Panc1 (cell line): ENCODE data around the gene FAP.

Source experiments
- POLR2AphosphoS5 ChIP-seq: IDR thresholded peaks from 2 replicates; pipeline ENCODE4 v1.6.1; 2012; ENCODE audit warnings: mild to moderate bottlenecking, low read depth, low read length, moderate library complexity
- TF ChIP-seq, protein P1 (sequence below): fragments of 450-650 bp; IDR thresholded peaks from 2 replicates; pipeline ENCODE4 v1.5.1; 2017; ENCODE audit warnings: mild to moderate bottlenecking

DNA sequence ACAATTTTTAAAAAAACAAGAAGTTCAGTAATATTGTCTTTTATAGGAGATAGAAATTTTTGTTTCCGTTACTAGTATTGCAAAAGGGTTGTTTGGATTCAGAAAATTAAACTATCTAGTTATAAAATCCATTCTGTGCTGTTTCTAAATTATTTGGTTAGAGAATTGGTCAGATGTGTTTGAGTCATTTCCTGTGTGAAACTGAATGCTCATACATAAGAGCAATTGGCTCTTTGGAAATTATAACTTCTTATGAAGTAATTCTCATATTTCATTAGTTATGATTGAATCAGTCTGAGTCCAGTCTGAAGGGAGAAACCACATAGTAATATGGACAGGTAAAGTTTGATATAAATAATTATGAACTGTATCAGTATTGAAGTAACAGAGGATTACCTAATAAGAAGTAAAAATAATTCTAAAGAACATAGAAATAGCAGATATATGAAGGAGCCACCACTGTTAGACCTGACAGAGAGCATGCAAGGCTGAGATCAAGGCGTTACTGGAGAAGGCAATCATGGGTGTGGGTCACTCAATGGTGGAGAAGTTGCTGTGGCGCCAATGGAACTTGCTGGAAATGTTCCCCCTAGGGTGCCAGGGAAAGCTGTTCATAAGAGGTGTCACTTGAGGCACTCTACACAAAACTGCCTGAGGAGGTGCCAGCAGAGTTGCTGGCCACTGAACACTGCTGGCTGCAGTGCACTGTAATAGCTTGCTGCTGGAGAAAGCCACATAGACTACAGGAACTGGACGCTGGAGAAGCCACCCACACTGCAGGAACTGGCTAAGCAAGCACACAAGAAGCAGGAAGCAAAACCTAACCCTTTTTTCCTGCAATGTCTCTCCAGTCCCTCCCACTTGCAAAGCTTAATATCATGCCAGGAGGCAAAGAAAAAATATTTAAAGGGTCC is 18.0 kb upstream of the FAP start:
- TF ChIP-seq POLR2AphosphoS5 = no peak
- TF ChIP-seq, protein P1, sequence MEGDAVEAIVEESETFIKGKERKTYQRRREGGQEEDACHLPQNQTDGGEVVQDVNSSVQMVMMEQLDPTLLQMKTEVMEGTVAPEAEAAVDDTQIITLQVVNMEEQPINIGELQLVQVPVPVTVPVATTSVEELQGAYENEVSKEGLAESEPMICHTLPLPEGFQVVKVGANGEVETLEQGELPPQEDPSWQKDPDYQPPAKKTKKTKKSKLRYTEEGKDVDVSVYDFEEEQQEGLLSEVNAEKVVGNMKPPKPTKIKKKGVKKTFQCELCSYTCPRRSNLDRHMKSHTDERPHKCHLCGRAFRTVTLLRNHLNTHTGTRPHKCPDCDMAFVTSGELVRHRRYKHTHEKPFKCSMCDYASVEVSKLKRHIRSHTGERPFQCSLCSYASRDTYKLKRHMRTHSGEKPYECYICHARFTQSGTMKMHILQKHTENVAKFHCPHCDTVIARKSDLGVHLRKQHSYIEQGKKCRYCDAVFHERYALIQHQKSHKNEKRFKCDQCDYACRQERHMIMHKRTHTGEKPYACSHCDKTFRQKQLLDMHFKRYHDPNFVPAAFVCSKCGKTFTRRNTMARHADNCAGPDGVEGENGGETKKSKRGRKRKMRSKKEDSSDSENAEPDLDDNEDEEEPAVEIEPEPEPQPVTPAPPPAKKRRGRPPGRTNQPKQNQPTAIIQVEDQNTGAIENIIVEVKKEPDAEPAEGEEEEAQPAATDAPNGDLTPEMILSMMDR = no peak
